Left ventricle myocardium inferior (tissue), 1 donor: ENCODE measurements around the gene TMC6. TPM values are rescaled to one million over a fixed set of nuclear protein-coding genes. Genes with fewer than 3 reads are reported as not detected.

ENCODE experiments used
- DNase-seq: peaks from one replicate; pipeline ENCODE4 v3.0.0-alpha.2; 2020
- H3K27ac ChIP-seq: fragments of 200-600 bp; replicated peaks from 2 replicates; pipeline ENCODE4 v1.8.0; 2021
- H3K27me3 ChIP-seq: fragments of 200-600 bp; 2 replicates; pipeline ENCODE4 v1.8.0; 2021; ENCODE audit warnings: low read depth
- H3K36me3 ChIP-seq: fragments of 200-600 bp; 2 replicates; pipeline ENCODE4 v1.8.0; 2021
- H3K4me1 ChIP-seq: fragments of 200-600 bp; 2 replicates; pipeline ENCODE4 v1.8.0; 2021
- H3K4me3 ChIP-seq: fragments of 200-600 bp; 2 replicates; pipeline ENCODE4 v1.8.0; 2021; ENCODE audit warnings: mild to moderate bottlenecking, moderate library complexity
- H3K9me3 ChIP-seq: fragments of 200-600 bp; replicated peaks from 2 replicates; pipeline ENCODE4 v1.8.0; 2021
- CTCF ChIP-seq: fragments of 200-600 bp; IDR thresholded peaks from 2 replicates; pipeline ENCODE4 v1.8.0; 2021; ENCODE audit warnings: antibody characterized with exemption, mild to moderate bottlenecking, borderline replicate concordance
- intact Hi-C: fragments of 100-400 bp; cut with micrococcal nuclease; formaldehyde crosslinking; loops from one replicate; pipeline ENCODE4 v1.11.0; 2022
- total RNA-seq: library from RNA; stranded (reverse); fragmentation: NEBNext Ultra II Directional; extraction: Animal tissue kit (Norgen Biotek cat#: 25700); gene quantifications from one replicate; pipeline ENCODE4 v1.2.1, GENCODE V29; 2021
- donor health status: DM: no; HTN: yes; CAD: no; lungs with severe emphysema.

The TMC6 gene
- total RNA-seq, 1 donor from 2014 or later: 39.5 TPM

- Histone ChIP-seq H3K4me3 (peak within 1 kb of the TSS; percentile 83), H3K4me1 (peaks cover 53% of the 10 kb centered on the region), H3K27me3 (no peaks in the 10 kb centered on the region), H3K27ac (peak within 1 kb of the TSS; percentile 94), H3K9me3 (no peaks in the 10 kb centered on the region), H3K36me3 (peaks cover 18% of the 10 kb centered on the region)
- DNase-seq: peak; percentile 89
- no peak for TF ChIP-seq CTCF
- intact Hi-C loops: no loop called here
Measured at GRCh38 chr17:78168242-78168902, 39.8 kb upstream of the TMC6 start, which contains the start of gene SYNGR2. Gene SYNGR2 (plus strand): TSS chr17:78168581. CDS start chr17:78168617, 36 bp downstream.

GRCh38 chr17:78166416-78166815 lies 37.9 kb upstream of the TMC6 start:
- peaks cover 34% of the 10 kb centered on the region for H3K4me1 ChIP-seq
- intact Hi-C loops: no loop called here
- H3K9me3 ChIP-seq: no peaks in the 10 kb centered on the region
- no peak for TF ChIP-seq CTCF
- no peak overlapping the region for H3K4me3 ChIP-seq
- no peak overlapping the region for H3K27ac ChIP-seq
- H3K36me3 ChIP-seq: peaks cover 9% of the 10 kb centered on the region
- DNase-seq: no peak
- H3K27me3 ChIP-seq: no peaks in the 10 kb centered on the region

GRCh38 chr17:78164748-78165607 lies 36.4 kb upstream of the TMC6 start:
- TF ChIP-seq CTCF: no peak
- Histone ChIP-seq H3K4me3 (no peak overlapping the region), H3K36me3 (no peaks in the 10 kb centered on the region), H3K27me3 (no peaks in the 10 kb centered on the region), H3K9me3 (no peaks in the 10 kb centered on the region), H3K27ac (no peak overlapping the region), H3K4me1 (peaks cover 21% of the 10 kb centered on the region)
- DNase-seq: no peak
- intact Hi-C loops: no loop called here

GRCh38 chr17:78163881-78164747 lies 35.6 kb upstream of the TMC6 start:
- TF ChIP-seq CTCF: no peak
- no peak for DNase-seq
- H3K36me3 ChIP-seq: no peaks in the 10 kb centered on the region
- no peaks in the 10 kb centered on the region for H3K27me3 ChIP-seq
- H3K4me3 ChIP-seq: no peak overlapping the region
- no peaks in the 10 kb centered on the region for H3K9me3 ChIP-seq
- intact Hi-C loops: no loop called here
- no peak overlapping the region for H3K27ac ChIP-seq
- H3K4me1 ChIP-seq: peaks cover 12% of the 10 kb centered on the region

- H3K4me3 ChIP-seq: no peak overlapping the region
- DNase-seq: no peak
- TF ChIP-seq CTCF: no peak
- no peaks in the 10 kb centered on the region for H3K9me3 ChIP-seq
- no peaks in the 10 kb centered on the region for H3K4me1 ChIP-seq
- no peaks in the 10 kb centered on the region for H3K36me3 ChIP-seq
- no peaks in the 10 kb centered on the region for H3K27me3 ChIP-seq
- H3K27ac ChIP-seq: no peak overlapping the region
- intact Hi-C loops: no loop called here
Measured at GRCh38 chr17:78159575-78160158, 31.1 kb upstream of the TMC6 start.
